IPS-NIHi7 (cell line): ENCODE results near the gene PCBP2.
"Not testable (repeated sequence)": the region's sequence is repeated elsewhere in the genome, so short reads cannot be mapped to it uniquely, and the experiment has no call there.

Experiments
- DNase-seq: peaks from one replicate; pipeline ENCODE4 v3.0.0; 2012; ENCODE audit warnings: mixed read lengths; ENCODE audit errors: extremely low spot score

The PCBP2 gene

DNA sequence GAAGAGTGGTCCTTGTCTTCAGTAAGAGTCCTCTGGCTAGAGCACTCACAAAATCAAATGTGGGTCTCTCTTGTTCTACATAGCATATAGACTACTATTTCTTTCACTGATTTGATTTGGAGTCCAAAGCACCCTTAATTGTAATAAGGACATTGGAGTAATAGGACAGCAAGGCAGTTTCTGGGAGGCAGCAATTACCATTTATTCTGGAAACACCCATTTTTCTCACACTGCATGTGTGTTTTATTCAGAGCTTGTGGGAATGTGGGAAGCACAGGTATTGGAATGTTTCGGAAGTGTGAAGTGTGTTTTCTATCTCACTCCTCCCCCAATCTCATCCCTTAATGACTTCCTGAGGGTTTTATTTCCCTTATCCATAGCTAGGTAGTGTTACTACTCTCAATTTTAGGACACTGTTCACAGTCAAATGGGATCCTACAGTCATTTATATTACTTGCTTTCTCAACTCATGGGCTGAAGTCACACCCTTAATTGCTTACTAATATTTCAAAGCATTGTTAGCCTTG lies 20.2 kb downstream of the PCBP2 start:
- DNase-seq: no peak

DNA sequence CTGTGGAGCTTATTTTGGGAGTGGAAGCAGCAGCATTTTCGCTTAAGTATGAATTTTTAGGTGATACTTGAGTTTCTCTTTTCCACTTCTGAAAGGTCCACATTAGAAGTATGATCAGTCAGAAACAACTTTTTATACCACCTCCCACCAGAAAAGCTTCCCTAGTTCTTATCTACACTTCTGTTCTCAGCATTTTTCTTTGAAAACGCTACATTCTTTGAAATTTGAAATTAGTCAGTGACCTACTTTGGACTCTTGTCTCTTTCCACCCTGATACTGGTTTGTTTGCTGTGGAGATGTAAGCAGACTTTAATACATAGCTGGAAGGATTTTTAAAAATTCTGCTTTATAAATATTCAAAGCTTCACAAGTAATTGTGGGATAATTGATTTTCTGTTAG lies 22.2 kb downstream of the PCBP2 start:
- DNase-seq: no peak

DNA sequence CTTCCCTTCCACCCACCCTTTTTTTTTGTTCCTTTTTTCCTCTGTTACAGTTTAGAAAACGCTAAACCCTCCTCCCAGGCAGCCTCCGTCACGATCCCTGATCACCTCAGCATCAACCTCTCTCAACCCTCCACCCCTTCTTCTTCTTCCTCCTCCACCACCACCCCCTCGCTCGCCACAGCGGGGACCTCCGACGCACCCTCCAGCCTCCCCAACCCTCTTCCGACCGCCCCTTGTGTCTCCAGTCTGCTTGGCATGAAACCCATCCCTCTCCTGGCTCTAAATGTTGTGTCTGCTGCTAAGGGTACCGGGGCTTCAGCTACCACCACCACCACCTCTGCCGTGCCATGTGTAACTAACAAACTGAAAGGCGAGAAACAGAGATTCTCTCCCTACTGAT lies 22.9 kb downstream of the PCBP2 start:
- DNase-seq: no peak

DNA sequence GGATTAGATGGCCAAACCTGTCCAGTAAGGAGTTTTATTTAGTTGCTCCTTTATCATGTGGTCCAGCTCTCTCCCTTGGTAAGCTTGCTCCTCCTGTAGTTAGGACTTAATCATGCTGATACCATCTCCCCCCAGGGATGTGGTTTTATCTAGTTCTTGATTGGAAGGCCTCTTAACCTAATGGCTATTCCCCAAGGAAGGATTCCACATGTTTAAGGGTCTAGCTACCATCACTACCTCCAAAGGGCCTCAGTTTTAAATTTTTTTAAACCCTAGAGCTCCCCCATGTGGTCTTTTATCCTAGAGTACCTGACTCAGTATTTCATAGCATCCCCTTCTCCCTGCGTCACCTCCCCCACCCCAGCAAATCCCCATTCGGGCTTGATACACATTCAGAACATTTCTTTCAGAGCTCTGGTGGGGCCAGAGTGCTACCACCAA lies 24.9 kb downstream of the PCBP2 start:
- peak; percentile 44 for DNase-seq

DNA sequence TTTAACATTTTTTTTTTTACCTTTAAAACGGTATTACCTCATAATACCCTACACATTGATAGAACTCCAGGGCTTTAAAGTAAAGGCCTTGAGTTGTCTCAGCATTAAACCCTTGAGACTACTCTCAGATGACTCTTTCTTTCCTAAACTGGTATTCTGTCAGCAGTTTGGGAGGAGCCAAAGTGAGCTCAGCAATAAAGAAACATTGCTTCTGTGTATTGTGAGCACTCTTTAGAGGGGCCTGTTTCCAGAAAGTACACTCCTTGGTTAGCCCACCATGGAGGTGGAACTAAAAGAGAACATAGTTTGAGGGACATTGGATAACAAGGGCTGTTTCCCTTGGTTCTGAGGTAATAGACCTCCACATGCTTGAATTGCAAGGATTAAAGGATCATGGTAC lies 27.0 kb downstream of the PCBP2 start:
- DNase-seq: no peak

DNA sequence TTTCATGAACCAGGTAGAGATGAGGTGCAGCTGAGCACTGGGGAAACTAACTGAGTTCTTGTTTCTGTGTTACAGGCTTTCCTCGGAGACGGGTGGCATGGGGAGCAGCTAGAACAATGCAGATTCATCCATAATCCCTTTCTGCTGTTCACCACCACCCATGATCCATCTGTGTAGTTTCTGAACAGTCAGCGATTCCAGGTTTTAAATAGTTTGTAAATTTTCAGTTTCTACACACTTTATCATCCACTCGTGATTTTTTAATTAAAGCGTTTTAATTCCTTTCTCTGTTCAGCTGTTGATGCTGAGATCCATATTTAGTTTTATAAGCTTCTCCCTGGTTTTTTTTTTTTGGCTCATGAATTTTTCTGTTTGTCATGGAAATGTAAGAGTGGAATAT lies 27.4 kb downstream of the PCBP2 start:
- DNase-seq: no peak

DNA sequence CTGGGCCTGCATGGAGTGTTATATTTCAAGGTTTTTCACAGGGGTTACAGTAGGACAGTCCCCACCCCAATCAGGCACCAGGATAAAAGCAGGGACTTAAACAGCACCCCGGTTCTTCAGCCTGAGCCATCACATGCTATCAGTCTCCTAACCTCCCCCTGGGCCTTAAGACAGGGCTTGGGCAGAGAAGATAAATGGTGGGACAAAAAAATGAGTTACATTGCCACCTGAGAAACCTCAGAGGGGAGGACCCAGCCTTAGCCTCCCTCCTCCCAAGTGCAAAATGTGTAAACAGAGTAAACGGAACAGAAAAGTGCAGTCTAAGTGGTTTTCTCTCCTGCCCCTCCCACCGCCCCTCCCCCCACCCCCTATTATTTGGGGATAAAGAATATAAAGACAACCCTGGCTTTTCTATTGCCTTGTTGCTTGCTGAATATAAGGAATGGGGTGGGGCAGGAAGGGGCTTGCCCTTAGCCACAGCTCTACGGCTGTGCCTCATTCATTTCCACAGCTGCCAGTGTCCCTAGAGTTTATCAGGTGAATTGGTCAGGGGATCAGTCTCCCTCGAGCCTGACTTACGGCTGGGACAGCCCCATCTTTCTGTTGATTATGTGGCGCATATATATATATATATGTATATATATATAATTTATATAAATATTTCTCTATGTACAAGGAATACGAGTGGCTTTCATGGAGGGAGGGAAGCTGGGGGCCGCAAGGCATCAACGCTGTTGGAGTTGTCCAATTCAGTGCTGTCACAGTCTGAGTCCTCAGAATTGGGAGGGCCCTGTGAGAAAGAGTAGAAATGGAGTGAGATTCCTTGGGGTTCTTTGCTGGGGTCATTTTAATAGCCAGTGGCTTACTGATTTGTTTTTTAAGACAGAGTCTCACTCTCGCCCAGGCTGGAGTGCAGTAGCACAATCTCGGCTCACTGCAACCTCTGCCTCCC lies 28.9 kb downstream of the PCBP2 start:
- DNase-seq: no peak

DNA sequence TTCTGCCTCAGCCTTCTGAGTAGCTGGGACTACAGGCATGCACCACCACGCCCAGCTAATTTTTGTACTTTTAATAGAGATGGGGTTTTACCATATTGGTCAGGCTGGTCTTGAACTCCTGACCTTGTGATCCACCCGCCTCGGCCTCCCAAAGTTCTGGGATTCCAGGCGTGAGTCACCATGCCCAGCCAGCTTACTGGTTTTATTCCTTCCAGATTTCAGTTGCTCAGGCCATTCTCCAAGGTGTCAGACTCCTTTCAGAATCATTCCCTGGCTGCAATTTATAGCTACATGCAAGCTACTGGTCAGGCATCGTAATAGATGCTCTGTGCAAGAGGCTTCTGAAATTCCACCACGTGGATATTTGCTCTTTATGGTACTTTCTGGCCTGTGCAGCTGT lies 29.6 kb downstream of the PCBP2 start:
- DNase-seq: not testable (repeated sequence)

DNA sequence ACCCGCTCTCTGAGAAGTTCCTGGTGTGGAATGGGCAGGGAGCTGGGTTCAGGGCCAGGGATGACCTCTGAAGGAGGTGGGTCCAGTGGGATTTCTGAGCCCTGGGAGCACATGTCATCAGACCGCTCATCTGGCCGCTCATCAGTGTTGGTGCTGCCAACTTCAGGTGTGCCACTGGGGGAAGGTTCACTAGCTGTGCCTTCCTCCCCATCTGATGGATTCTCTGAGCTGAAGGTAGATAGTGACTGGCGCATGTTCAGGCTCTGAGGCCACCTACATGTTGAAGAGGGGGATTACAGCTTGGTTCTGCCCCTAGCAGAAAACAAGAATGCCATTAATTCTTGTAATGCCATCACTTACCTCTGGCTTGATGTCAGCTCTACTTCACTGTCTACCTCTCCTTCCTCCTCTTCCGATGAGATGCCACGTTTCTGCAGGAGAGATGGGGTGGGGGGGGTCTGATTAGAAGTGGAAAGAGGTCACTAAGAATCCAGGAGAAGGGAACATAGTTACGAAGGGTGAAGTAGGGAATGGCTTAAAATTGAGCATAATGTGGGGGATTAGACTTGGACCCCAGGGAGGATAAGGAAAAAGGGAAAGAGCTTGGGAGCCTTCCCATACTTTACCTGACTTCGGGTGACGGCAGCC lies 30.2 kb downstream of the PCBP2 start:
- DNase-seq: peak; percentile 49

DNA sequence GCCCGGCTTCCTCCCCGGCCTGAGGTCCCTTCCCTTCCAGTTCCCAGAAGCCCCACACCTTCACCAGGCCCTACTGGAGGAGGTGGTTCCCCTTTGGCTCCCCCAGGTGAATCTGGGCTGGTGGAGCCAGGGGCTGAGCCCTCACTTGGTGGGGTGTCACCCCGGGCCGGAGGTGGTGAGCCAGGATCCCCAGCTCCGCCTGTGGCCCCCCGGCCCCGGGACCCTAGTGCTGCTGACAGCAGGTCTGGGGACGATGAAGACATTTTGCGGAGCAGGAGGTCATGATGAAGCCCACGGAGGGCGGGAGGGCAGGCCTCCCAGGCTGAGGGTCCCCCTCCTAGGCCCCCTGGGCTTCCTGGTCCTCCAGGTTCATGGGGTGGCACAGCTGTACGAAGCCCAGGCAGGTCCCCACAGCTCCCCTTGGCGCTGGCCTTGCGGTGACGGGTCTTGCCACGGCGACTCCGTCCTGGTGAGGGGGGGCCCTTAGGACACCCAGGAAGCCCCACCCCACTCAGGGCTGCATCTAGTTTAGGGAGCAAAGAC lies 30.8 kb downstream of the PCBP2 start:
- no peak for DNase-seq

DNA sequence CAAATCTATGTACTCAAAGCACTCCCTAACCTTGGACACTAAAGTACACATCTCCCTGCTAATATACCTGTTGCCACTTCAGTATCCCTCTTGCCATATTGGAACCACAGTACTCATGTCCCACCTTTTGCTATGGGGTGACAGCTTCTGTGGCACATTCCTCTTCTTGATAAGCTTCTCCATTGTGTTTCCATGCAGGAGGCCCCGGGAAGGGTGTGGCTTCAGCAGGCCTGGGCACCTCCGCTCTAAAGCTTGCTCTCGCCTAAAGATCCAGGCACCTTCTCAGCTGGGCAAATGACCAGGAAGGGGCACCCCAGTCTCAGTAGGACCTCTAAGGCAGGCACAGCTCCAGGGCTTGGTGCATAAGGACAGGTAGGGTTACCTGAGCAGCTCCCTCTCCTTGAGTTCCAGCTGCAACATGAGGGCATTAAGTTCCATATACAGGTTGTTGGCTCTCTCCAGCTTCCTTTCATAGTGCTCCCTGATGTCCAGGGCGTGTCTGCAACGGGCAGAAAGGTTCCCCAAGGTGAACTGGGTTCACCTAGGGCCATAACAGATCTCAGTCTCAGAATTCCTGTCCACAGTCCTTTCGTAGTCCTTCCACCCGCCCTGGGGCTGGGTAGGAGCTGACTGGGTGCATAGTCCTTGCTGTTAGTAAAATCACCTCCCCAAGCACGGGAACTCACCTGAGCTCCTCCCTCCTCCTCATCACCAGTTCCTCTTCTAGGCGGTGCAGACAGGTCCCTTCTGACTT lies 31.5 kb downstream of the PCBP2 start:
- no peak for DNase-seq

DNA sequence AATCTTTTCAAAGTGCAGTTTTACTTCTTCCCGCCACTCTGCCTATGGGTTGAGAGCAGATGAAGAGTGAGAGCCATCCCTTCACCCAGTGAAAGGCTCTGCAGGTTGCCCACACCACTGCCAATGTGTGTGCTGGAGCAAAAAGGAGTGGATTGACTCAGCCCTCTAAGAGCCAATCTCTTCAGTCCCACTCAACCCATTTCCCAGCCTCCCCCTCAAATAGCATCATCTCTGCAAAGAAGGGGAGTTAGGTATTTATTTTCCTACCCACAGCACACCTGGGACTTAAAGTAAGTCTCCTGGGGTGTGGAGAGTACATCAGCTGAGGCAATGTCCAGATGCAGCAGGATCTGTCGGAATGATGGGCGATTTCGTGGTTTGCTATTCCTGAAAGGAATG lies 32.1 kb downstream of the PCBP2 start:
- no peak for DNase-seq

DNA sequence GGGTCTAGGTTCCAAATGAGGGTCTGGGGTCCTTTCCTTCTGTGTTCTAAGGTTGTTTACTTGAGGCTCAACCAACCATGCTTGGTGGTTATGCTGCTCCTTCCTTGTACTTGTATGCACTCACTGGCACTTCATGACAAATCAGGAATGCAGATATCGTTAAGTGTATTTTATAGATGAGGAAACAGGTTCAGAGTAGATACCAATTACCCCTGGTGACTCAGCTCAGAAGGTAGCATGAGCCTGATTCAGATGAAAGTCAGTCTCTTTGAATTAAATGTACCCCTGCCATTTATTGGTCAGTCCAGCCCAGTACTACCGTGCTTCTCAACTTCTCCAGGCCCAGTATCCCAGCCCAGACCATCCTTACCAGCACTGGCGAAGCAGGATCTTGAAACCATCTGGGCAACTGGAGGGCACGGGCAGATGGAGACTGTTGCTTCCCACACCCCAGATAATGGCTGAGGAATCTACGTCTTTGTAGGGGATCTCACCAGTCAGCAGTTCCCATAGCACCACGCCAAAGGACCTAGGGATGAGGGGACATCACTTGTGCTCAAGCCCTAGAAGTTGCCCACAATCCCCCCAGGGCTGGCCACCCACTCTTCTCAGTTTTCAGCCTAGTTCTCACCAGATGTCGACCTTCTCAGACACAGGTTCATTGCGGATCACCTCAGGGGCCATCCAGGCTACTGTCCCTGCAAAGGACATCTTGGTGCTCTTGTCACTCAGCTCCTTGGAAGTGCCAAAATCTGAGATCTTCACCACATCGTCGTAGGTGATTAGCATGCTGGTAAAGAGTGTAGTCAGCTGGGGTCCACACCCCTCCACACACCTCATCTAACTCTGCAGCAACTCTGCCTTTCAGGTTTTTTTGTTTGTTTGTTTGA lies 33.0 kb downstream of the PCBP2 start:
- DNase-seq: no peak

DNA sequence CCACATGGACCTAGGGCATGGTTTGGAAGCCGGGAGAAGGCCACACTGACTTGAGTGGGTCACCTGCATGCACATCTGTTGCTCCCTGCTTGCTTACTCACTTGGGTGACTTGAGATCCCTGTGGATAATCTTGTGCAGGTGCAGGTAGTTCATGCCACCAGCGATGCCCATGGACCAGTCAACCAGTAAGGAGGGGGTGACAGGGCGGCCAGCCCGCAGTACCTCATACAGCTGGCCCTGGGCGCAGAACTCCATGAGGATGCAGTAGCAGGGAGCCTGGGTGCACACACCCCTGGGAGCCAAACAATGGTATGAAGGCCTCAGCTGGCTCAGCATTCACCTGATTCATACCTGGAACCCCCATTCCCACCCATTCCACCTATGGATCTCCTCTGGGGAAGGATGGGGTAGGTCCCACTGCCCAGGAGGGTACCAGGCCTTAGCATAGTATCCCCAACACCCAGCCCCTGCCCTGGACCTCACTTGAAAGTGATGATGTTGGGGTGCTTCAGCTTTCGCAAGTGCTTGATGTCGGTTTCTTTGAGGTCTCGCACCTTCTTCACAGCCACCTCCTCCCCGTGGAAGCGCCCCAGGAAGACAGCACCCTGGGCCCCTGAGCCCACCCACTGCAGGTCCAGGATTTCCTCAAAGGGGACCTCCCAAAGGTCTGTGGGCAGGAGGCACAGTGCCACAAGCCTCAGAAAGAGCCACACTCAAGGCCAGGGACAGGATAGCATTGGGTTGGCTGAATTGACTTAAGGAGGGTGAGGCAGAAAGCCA lies 34.2 kb downstream of the PCBP2 start:
- no peak for DNase-seq

DNA sequence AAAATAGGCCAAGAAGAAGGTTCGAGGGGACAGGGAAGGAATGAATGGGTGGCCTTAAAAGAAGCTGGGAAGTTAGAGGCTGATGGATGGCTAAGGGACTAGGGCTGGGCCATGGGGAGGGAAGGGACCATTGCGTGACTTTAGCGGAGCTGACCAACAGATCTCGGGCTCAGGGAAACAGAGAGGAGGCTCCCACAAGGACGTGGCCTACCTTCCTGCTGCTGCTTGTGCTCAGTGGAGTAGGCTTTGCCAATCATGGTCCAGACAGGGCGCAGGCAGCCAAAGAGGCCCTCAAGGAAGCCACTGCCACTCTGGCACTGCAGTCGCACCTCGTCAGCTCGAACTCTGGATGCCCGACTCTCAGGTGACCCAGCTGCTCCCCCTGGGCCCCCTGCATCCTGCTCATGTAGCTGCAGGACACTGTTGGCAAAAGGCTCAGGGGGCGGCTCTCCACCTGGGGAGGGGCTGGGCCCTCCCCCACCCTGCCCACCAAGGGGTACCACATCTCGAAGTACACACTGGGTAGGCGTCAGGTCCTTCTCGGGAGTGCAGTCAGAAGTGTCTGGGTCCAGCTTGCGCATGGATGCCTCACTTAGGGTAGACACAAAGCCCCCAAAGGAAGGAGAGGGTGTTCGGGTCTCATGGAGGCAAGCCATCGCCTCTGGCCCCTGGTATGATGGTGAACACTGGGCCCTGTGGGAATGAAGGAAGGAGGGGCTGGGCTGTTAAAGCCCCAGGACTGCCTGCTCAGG lies 35.0 kb downstream of the PCBP2 start:
- no peak for DNase-seq

DNA sequence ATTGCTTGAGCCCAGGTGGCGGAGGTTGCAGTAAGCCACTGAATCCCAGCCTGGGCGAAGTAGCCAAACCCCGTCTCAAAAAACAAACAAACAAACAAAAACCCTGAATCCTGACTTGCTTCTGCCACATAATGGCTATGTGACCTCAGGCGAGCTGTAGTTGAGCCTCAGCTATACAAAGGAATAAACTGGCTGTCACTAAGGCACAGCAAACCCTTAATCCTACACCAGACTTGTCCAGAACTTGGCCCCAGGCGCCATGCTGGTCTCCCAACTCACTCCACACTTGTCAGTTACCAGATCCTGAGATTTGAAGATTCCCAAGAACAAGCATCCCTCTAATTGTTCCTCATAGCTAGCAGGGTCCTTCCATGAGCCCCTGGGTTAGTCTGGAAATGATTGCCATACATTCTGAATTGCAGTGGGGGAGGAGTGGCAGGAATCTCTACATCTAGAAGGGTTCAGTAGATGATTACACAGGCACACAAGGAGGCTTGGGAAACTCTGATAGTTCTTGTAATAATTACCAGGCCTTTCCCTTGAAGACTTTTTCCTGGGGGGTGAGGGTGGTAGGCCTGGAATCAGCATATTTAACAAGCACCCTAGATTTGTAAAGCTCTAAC lies 37.5 kb downstream of the PCBP2 start:
- DNase-seq: no peak

DNA sequence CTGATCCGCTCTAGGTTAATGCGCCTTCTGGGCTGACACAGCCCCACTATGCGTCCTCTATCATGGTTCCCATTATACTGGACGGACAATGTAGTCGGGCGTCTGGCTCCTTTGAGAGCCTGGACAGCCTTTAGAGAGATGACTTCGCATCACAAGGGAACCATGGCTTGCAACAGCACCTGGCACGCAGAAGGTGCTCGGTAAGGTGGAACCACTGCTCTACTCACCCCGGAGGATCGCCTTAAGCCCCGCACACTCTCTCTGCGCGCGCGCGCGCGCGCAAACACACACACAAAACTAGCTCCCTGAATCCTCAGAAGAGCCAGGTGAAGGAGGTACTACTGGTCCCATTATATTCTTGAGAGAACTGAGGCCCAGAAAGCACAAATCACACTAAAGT lies 40.3 kb downstream of the PCBP2 start:
- no peak for DNase-seq

DNA sequence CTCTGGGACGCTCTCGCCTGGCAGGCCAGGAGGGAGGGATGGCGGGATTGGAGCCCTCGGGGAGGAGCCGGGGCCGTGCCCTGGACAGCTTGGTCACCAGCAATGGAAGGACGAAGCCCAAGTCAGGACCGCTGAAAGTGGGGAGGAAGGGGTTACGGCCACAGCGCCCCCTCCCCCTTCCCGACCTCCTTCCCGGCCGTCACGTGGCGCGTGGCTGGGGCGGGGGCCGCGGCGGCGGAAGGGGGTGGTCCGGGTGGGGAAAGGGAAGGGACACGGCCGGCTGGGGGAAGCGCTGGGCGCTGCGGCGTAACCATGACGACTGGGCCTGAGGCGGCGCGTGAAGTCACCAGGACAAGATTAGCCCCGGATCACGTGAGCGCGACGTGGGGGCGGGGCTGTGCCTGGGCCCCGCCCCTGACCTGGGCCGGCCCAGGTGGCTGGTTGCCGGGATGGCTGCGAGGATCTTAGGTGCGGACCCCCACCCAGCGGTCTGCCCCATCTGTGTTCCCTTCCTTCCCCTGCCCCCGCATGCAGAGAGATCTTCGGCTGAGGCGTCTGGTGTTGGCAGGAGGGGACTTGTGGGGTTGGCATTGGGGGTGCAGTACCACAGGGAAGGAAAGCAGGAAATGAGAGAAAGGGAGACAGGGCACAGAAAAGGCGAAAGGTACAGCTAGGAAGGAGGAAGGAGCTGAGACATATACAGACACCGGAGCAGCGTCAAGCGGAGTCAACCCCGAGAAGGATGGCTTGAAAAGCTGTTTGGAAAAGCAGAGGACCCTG lies 41.1 kb downstream of the PCBP2 start:
- DNase-seq: peak; percentile 87
